WTC11 (cell line): ENCODE data around the gene SLIT1. TPM values are rescaled to one million over a fixed set of nuclear protein-coding genes. Genes with fewer than 3 reads are reported as not detected.

Source experiments
- ATAC-seq: fragments of 200-7000 bp; cut with Tn5 transposase; 2 replicates; pipeline ENCODE4 v1.10.0; 2021; ENCODE audit warnings: mild to moderate bottlenecking, moderate library complexity
- CTCF ChIA-PET: fragments of 300-600 bp; sonication (Branson Sonifier 250); formaldehyde crosslinking; loops from one replicate; lab custom pipeline; 2021; ENCODE audit warnings: antibody characterized with exemption; lab: Charles Lee
- POLR2A ChIA-PET: fragments of 350-600 bp; sonication (Branson Sonifier 250); formaldehyde crosslinking; loops from one replicate; lab custom pipeline; 2021; ENCODE audit warnings: antibody characterized with exemption; lab: Charles Lee
- DNase-seq: peaks from one replicate; pipeline ENCODE4 v3.0.0; 2021; ENCODE audit warnings: low spot score
- H3K27ac Mint-ChIP-seq: 2 replicates; pipeline ENCODE4 v1.8.0; 2021; ENCODE audit warnings: mixed read lengths
- H3K27me3 Mint-ChIP-seq: 2 replicates; pipeline ENCODE4 v1.8.0; 2021; ENCODE audit warnings: low read depth, mild to moderate bottlenecking, moderate library complexity, mixed read lengths
- H3K36me3 Mint-ChIP-seq: 2 replicates; pipeline ENCODE4 v1.8.0; 2021; ENCODE audit warnings: mixed read lengths
- H3K4me1 Mint-ChIP-seq: 2 replicates; pipeline ENCODE4 v1.8.0; 2022; ENCODE audit warnings: mixed read lengths
- H3K4me3 Mint-ChIP-seq: 2 replicates; pipeline ENCODE4 v1.8.0; 2021; ENCODE audit warnings: mild to moderate bottlenecking, moderate library complexity, mixed read lengths
- H3K9me3 Mint-ChIP-seq: 2 replicates; pipeline ENCODE4 v1.8.0; 2021; ENCODE audit warnings: mixed read lengths
- ATF2 ChIP-seq: sonication (generic); formaldehyde crosslinking; IDR thresholded peaks from 2 replicates; pipeline ENCODE4 v1.8.1; 2022; ENCODE audit warnings: low read depth, missing genetic modification reagents, borderline replicate concordance
- E2F4 ChIP-seq: sonication (generic); formaldehyde crosslinking; IDR thresholded peaks from 2 replicates; pipeline ENCODE4 v1.8.1; 2022; ENCODE audit warnings: low read depth, mild to moderate bottlenecking, moderate library complexity, missing genetic modification reagents, borderline replicate concordance
- E2F5 ChIP-seq: sonication (generic); formaldehyde crosslinking; IDR thresholded peaks from 2 replicates; pipeline ENCODE4 v1.8.1; 2022; ENCODE audit warnings: mild to moderate bottlenecking, moderate library complexity, missing genetic modification reagents
- FOXP4 ChIP-seq: sonication (generic); formaldehyde crosslinking; IDR thresholded peaks from 2 replicates; pipeline ENCODE4 v1.8.0; 2022; ENCODE audit warnings: mild to moderate bottlenecking, missing genetic modification reagents
- GABPB1 ChIP-seq: sonication (generic); formaldehyde crosslinking; IDR thresholded peaks from 2 replicates; pipeline ENCODE4 v1.8.1; 2023; ENCODE audit warnings: mild to moderate bottlenecking, missing genetic modification reagents
- HMGA2 ChIP-seq: fragments of 250-450 bp; sonication (Bioruptor Pico); IDR thresholded peaks from 2 replicates; pipeline ENCODE4 v1.4.0; 2021; ENCODE audit warnings: mild to moderate bottlenecking, moderate library complexity
- MAX ChIP-seq: sonication (generic); formaldehyde crosslinking; IDR thresholded peaks from 2 replicates; pipeline ENCODE4 v1.8.0; 2022; ENCODE audit warnings: mild to moderate bottlenecking, missing genetic modification reagents
- NR1H2 ChIP-seq: sonication (generic); formaldehyde crosslinking; IDR thresholded peaks from 2 replicates; pipeline ENCODE4 v1.9.0; 2021; ENCODE audit warnings: mild to moderate bottlenecking, moderate library complexity, missing genetic modification reagents
- OVOL2 ChIP-seq: fragments of 250-450 bp; sonication (Bioruptor Pico); IDR thresholded peaks from 2 replicates; pipeline ENCODE4 v1.9.0; 2021; ENCODE audit warnings: mild to moderate bottlenecking, borderline replicate concordance
- SOX15 ChIP-seq: fragments of 250-450 bp; sonication (Bioruptor Pico); IDR thresholded peaks from 2 replicates; pipeline ENCODE4 v1.9.0; 2021; ENCODE audit warnings: mild to moderate bottlenecking
- USF1 ChIP-seq: sonication (generic); formaldehyde crosslinking; IDR thresholded peaks from 2 replicates; pipeline ENCODE4 v1.8.0; 2022; ENCODE audit warnings: mild to moderate bottlenecking, missing genetic modification reagents
- ZNF281 ChIP-seq: sonication (generic); formaldehyde crosslinking; IDR thresholded peaks from 2 replicates; pipeline ENCODE4 v1.8.0; 2023; ENCODE audit warnings: mild to moderate bottlenecking, missing genetic modification reagents
- ZNF317 ChIP-seq: sonication (generic); formaldehyde crosslinking; IDR thresholded peaks from 2 replicates; pipeline ENCODE4 v1.8.1; 2023; ENCODE audit warnings: low read depth, mild to moderate bottlenecking, moderate library complexity, missing genetic modification reagents, borderline replicate concordance
- ZNF396 ChIP-seq: fragments of 250-450 bp; sonication (Bioruptor Pico); IDR thresholded peaks from 2 replicates; pipeline ENCODE4 v1.8.0; 2021; ENCODE audit warnings: mild to moderate bottlenecking, moderate library complexity, borderline replicate concordance
- ZNF512 ChIP-seq: sonication (generic); formaldehyde crosslinking; IDR thresholded peaks from 2 replicates; pipeline ENCODE4 v1.8.1; 2022; ENCODE audit warnings: missing genetic modification reagents, borderline replicate concordance
- total RNA-seq: library from RNA; stranded (reverse); gene quantifications from 3 replicates; pipeline ENCODE4 v1.2.3, GENCODE V29; 2021

The SLIT1 gene
- total RNA-seq, 1 experiment from 2014 or later: 1.6 TPM

- ChIA-PET POLR2A (no interaction called here), CTCF (interaction anchor here (0.6 to 6.5 kb wide), 7 partner anchors 9 to 163 kb away, joined by 3 to 65 read pairs (median 5); no protein-coding TSS in a partner anchor)
- Mint-ChIP-seq H3K27me3 (peaks cover 57% of the 10 kb centered on the region), H3K9me3 (no peaks in the 10 kb centered on the region), H3K27ac (no peak overlapping the region), H3K4me3 (no peak overlapping the region), H3K36me3 (no peaks in the 10 kb centered on the region), H3K4me1 (peaks cover 18% of the 10 kb centered on the region)
- ATAC-seq: no peak
- TF ChIP-seq GABPB1 (CRISPR knock-in tag) (no peak), OVOL2 (no peak), USF1 (CRISPR knock-in tag) (no peak), NR1H2 (no peak), ZNF281 (CRISPR knock-in tag) (no peak), E2F4 (CRISPR knock-in tag) (no peak), E2F5 (CRISPR knock-in tag) (no peak), ZNF512 (CRISPR knock-in tag) (no peak), ZNF317 (CRISPR knock-in tag) (no peak), ATF2 (CRISPR knock-in tag) (no peak), MAX (CRISPR knock-in tag) (no peak), SOX15 (CRISPR knock-in tag) (no peak), FOXP4 (no peak), ZNF396 (CRISPR knock-in tag) (no peak), HMGA2 (CRISPR knock-in tag) (no peak)
- no peak for DNase-seq
Observed at GRCh38 chr10:97188261-97188711, 2.5 kb upstream of the SLIT1 start.
